ENCODE data around the gene FAM50B. TPM values are rescaled to one million over a fixed set of nuclear protein-coding genes. Genes with fewer than 3 reads are reported as not detected.

Gene FAM50B
- total and polyA plus RNA-seq, 4 donors = 8.8 to 12.3 (median 11.1) TPM

GRCh38 chr6:3838992-3839867, 9.9 kb upstream of the FAM50B start:
- WGBS = 61% methylated on average over 8 of the region's 8 CpGs
- no peaks in the 10 kb centered on the region for H3K36me3 ChIP-seq (ENCODE audit: control insufficient read depth in 4 of 4, insufficient read depth in 3 of 4, low read depth in 1 of 4, low read length in 3 of 4)
- peak; percentile 35 for DNase-seq (ENCODE audit: low spot score)
- no peaks in the 10 kb centered on the region for H3K27me3 ChIP-seq (ENCODE audit: control insufficient read depth in 4 of 4, insufficient read depth in 4 of 4, low read length in 3 of 4)
- peak overlapping the region; percentile 36 to 45 for H3K9ac ChIP-seq (ENCODE audit: low read depth in 1 of 2, low read length in 2 of 2)
- no peak overlapping the region for H3K4me3 ChIP-seq (ENCODE audit: low read depth in 1 of 3, low read length in 3 of 3)
- TF ChIP-seq YY1 (IDR thresholded peaks at IDR 0.05) (peak; percentile 72), FOXA2 (IDR thresholded peaks at IDR 0.05) (peak; percentile 89), SP1 (IDR thresholded peaks at IDR 0.05) (peak; percentile 41), HNF4G (IDR thresholded peaks at IDR 0.05) (no peak), MAX (IDR thresholded peaks at IDR 0.05) (peak; percentile 78), NR2F2 (IDR thresholded peaks at IDR 0.05) (no peak), RXRA (IDR thresholded peaks at IDR 0.05) (peak; percentile 8 to 77), ATF3 (IDR thresholded peaks at IDR 0.05) (no peak), CTCF (IDR thresholded peaks at IDR 0.05; ENCODE audit: low read depth, low read length, missing input control) (no peak), GABPA (IDR thresholded peaks at IDR 0.05 in 1 of 2, conservative IDR thresholded peaks at IDR 0.05 in 1 of 2) (no peak), HNF4A (conservative IDR thresholded peaks at IDR 0.05) (peak; percentile 60 to 88), REST (IDR thresholded peaks at IDR 0.05) (peak; percentile 47), TAF1 (conservative IDR thresholded peaks at IDR 0.05) (no peak), ZBTB33 (IDR thresholded peaks at IDR 0.05) (peak; percentile 34), JUND (IDR thresholded peaks at IDR 0.05) (peak in 1 of 2 donors; percentile 49), RAD21 (IDR thresholded peaks at IDR 0.05) (peak in 1 of 2 donors; percentile 34), FOXA1 (IDR thresholded peaks at IDR 0.05) (peak; percentile 81), EGR1 (IDR thresholded peaks at IDR 0.05; ENCODE audit: low read depth in 2 of 2) (peak in 1 of 2 donors; percentile 73)
- H3K9me3 ChIP-seq (ENCODE audit: control insufficient read depth in 4 of 4, low read length in 3 of 4) = no peaks in the 10 kb centered on the region
- H3K4me1 ChIP-seq (ENCODE audit: control insufficient read depth in 4 of 4, insufficient read depth in 4 of 4, low read length in 3 of 4) = peaks cover 6 to 51% (median 35%) of the 10 kb centered on the region in 4 donors
- peak overlapping the region; percentile 92 to 93 for H3K27ac ChIP-seq (ENCODE audit: low read depth in 1 of 2, low read length in 2 of 2)
